ENCODE measurements around the gene IDUA.

The IDUA gene

DNA sequence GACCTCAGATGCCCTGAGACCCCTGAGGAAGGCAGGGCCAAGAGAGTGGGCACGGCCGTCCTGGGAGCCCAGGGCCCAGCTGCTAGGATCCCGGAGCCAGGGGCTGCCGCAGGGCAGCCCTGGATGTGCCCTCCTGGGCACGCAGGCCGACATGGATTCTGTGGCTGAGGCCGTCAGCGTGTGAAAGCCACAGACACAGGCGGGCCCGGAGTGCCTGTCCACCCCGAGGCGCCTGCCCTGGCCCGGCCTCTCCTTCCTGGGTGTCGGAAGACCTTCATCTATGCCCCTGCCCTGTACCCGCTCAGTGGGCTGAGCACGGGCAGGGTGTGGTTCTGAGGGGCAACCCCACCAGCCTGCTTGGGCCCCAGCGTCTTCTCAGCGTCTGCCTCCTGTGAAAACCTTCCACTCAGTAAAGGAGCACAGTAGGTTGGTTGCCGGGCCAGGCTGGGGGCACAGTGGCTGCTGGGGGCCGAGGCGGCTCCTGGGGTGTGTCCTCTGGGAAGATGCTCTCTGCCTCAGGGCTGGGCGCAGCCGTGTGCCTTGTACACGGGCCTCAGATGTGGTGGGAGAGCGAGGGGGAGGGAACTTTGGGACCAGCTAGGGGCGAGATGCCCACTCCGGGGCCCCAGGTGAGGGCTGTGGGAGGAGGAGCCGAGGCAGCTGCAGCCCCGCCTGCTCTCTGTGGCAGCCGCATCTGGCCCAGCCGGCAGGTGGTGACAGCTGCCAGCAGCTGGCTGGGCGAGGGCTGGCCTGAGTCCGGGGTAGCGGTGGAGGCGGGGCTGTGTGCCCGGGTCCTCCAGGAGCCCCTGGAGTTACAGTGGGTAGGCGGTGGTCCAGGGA lies 45.3 kb downstream of the IDUA start:
- DNase-seq (ENCODE audit: low read depth) = no peak

DNA sequence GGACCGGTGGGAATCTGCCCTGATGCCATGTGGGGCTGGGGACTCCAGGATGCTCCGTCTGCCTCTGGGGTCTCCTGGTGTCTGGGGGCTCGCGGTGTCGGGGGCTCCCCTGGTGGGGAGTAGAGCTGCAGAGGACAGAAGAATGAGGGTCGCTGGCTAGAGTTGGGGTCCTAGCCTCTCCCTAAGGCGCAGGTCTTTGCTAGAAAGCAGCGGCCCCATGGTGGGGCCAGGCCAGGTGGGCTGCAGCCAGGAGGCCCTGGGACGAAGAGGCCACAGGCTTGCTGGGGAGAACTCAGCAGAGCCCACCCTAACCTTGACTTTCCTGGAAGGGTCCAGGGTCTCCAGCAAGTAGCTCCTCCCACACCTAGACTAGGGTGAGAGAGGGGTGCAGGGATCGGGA lies 46.0 kb downstream of the IDUA start:
- DNase-seq (ENCODE audit: low read depth) = no peak

DNA sequence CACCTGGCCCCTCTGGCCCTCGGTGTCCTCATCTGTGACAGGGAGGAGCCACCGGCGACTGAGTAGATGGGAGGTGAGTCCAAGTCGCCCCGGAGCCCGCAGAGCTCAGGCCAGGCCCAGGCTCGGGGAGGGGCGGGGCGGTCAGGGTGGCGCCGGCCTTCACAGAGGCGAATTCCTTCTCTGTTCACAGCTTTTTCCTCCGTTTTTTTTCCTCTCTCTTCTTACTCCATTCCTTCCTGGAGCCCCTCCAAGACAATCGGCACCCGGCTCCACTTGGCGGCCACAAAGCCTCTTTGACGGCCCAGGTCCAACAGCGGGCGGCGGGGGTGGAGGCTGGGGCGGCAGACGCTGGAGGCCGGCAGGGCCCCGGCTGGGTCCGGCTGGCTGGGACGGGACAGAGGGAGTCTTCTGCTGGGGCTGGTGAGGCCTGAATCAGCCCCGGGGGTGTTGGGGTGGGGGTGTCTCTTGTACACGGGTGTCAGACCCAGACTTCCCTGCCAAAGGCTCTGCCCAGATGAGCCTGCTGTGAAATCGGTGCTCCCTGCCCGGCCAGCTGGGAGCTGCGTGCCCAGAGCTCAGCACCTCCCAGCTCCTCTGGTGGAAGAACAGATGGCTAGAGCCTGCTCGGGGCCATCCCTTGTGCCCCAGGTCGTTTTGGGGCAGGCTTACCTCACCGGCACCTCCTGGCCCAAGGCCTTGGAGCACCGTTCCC lies 47.2 kb downstream of the IDUA start:
- DNase-seq (ENCODE audit: low read depth) = no peak

DNA sequence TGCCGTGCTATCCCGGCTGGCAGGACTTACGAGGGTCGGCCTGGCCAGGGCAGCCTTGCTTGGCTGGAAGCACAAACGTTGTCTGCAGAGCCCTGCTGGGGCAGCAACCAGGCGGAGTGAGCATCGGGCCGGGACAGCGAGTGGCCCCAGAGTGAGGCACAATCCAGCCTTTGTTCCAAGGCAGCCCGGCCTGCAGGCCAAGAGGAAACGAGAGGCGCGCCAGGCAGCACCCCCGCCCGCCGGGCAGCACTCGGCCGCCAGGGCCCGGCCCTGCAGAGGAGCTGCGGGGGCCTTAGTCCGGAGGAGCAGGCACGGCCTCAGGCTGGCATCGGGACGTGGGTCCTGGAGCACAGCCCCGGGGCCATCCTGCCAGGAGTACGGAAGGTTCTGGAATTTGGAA lies 48.7 kb downstream of the IDUA start:
- no peak for DNase-seq (ENCODE audit: low read depth)

DNA sequence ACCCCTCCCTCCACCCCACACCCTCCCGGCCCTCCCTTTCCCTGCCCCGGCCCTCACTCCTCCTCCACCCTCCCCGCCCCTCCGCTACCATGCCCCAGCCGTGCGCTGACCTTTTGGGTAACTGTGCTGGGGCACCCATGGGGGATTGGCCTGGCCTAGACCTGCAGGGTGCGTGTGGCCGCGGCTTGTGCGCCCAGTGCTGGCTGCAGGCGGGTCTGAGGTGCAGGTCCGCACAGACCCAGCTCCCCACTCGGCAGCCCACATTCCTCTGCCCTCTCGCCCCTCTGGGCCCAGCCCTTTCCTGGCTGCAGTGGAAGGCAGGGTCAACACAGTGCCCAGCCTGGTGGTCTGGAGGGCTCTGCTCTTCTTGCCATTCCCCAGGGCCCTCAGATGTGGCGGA lies 49.3 kb downstream of the IDUA start:
- no peak for DNase-seq (ENCODE audit: low read depth)

DNA sequence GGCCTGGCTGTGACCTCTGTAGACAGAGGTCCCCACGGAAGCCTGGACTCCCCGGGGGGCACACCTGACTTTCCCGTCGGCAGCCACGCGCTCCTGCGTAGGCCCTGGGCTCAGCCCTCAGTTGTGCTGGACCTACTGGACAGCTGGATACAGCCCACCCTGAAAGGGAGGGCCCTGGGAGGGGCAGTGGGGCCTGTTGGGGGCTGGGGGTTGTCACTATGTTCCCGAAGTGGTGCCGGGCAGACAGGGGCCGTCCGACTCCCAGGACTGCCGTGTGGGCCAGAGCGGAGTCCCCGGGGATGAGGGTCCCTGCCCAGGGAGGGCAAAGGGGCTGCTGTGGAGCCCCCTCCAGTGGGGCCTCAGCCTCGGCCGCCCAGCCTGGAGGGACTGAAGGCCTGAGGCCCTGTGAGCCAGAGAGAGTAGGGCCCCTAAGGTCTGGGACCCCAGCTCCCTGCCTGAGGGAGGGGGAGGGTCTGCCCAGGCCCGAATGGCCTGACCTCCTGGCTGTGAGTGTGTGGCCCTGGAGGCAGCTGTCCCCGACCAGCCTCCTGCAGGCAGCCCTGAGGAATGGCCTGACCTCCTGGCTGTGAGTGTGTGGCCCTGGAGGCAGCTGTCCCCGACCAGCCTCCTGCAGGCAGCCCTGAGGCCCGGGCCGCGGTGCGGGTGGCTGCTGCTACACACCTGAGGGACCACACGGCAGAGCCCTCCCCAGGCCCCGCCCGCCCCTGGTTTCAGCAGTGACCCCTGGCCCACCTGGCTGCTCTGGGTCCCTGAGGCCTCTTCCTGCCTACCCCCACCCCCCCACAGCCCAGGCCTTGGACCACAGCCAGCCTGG lies 50.3 kb downstream of the IDUA start:
- no peak for DNase-seq (ENCODE audit: low read depth)

DNA sequence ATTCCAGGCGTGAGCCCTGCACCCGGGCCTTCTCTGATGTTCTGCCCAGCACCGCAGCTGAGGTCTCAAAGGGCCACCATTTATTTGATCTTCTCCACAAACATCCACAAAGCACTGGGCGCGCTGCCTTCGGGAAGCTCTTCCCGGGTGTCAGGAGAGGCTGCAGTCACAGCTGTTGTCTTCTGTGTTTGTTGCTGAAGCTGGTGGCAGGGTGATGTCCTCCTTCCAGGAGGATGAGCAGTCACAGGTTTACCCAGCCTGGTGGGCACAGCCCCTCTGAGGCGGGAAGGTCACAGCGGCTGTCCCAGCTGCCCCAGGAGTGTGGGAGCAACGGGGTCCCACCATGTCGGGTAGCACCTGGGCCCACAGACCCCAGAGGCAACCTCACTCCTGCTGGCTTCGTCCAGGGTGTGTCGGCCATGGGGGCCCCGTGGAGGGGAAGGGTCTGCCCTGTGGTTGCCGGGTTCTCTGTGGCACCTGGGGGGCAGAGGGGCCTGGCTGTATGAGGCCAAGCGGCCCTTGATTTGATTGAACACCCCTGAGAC lies 52.2 kb downstream of the IDUA start:
- no peak for DNase-seq (ENCODE audit: low read depth)

DNA sequence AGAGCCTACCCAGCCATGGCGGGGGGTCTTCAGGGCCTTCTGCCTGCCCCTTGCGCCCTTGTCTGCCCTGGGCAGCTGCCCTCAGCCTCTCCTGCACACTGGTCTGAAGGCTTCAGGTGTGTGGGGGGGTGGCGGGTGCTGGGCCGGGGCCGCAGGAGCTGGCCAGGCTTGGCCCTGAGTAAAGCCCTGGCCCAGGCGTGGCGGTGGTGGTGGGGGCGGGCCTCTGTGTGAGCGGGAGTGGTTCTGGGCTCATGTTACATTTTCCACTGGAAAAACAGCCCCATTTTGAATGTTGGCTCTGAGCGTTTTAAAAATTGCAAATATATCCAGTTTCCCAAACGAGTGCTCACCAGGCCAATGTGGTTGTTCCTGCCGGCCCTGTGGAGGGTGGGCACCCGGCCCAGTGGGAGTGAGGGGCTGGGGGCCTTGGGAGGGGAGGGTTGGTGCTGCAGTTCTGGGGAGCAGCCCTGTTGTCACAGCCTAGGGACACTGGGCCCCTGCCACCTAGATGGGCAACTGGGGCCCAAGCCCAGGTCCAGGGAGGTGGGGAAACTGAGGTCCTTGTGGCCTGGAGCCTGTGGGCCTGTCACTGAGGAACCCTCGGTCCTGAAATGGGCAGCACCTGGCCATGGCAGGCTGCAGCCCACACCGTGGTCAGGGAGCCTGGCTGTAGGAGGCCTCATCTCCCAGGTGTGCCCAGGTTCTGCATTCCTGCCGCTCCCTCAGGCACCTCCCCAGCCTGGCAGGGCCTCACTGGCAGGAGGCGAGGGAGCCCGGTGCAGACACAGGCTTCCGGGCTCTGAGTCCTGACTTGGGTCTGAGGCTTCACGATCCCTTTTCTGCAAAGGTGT lies 52.9 kb downstream of the IDUA start:
- no peak for DNase-seq (ENCODE audit: low read depth)

DNA sequence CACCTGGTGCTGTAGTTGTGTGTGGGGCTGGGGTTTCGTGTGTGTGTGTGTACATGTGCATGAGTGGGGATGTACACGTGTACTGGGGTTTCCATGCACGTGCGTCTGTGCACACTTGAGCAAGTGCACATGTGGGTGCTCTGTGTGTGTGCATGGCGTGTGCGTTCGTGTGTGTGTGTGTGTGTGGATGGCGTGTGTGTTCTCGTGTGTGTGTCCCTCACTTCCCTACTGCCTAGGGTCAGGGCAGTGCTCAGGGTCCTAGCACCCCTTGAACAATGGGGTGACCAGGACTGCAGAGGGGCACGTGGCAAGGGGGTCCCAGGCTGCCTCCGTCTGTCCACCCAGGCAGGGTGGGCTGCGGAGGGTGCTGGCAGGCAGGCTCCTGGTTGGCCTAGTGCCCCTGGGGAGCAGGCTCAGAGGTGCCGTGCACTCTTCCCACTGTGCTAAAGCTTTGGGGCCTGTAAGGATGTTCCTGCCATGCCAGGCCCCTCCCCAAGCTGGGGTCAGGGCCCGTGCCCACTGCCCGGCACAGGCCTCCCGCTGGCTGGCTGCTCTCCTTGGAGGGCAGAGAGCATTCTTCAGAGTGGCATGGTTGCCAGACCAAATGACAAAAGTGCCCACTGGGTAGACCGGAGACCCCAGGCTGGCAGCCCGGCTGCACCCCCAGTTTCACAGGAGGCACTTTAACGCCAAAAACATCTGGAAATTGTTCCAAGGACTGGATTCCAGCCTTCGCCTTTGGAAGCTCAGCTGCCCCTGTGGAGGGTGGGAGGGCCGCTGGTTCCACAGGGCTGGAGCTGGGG lies 53.7 kb downstream of the IDUA start:
- no peak for DNase-seq (ENCODE audit: low read depth)

DNA sequence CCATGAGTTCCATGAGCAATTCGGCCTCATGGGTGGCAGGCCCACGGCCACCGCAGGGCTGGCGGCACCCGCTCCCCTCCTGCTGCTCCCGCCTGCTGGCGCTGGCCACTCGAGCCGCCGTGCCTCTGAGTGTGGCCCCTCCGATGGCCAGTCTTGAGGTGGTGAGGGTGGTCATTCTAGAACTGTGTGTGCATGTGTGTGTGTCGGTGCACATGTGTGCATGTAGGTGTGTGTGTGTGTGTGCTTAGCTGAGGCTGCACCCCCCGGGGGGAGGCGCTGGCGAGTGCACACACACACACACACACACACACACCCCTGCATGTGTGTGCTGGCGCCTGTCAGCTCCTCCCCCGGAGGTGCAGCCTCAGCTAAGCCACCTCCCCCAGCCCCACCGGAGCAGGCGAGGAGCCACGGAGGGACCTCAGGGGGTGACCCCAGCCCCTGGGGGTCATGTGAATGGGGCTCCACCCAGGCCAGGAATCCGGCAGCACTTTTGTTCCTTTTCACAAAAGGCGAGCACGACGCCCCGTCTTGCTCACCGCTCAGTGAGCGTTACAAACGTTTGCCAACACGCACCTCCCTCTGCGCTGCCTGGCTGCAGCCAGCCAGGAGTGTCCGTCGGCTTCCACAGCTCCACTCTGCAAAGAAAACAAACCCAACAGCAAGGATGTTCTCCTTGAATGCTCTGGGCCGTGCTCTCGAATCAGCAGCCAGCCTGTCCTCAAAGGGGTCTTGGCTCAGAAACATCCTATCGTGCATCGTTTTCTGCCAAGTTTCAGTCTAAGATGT lies 54.5 kb downstream of the IDUA start:
- DNase-seq (ENCODE audit: low read depth) = no peak

DNA sequence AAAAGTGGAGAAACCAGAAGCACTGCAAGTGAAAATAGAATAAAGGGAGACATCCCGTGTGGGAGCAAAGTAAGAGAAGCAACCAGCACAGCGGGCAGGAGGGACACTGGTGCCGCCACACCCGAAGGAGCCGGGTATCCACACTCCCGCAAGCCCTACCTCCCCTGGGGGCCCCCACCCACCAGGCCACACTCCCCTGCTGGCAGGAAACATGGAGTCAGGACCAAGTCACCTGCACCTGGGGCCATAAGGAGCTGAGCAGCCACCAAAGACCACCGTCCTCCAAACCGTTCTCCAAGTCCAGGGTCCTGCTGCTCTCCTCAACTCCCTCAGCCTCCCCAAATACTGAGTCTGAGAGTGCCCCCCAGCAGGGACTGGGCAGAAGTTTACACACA lies 55.1 kb downstream of the IDUA start:
- no peak for DNase-seq (ENCODE audit: low read depth)

DNA sequence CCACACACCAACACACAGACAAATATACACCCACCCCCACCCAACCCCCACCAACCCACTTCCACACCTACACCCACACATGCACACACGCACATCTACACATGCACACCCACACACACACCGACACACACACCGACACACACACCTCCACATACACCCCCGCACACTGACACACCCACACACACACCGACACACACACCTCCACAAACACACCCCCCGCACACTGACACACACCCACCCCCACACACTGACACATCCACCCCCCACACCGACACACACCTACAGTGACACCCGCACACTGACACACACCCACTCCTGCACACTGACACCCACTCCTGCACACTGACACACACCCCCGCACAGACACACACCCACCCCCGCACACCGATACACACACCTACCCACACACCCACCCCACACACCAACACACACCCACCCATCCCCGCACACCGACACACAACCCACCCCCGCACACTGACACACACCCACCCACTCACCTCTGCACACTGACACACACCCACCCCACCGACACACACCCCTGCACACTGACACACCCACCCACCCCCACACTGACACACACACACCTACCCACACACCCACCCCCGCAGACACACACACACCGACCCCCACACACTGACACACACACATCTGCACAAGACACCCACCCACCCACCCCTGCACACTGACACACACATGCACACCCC lies 55.7 kb downstream of the IDUA start:
- no peak for DNase-seq (ENCODE audit: low read depth)

DNA sequence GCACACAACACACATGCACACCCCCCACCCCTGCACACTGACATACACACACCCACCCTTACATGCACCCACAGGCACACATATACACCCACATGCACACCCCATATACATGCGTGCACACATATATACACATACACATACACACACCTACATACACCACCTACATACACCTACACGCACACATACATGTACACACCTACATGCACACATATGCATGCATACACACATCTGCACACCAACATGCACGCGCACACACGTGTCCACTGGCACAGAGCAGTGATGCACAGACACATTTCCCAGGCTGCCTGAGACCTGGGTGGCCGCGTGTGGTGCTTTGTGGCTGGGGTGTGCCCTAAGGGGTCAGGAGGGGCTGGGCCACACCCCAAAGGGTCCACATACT lies 56.3 kb downstream of the IDUA start:
- DNase-seq (ENCODE audit: low read depth) = no peak

DNA sequence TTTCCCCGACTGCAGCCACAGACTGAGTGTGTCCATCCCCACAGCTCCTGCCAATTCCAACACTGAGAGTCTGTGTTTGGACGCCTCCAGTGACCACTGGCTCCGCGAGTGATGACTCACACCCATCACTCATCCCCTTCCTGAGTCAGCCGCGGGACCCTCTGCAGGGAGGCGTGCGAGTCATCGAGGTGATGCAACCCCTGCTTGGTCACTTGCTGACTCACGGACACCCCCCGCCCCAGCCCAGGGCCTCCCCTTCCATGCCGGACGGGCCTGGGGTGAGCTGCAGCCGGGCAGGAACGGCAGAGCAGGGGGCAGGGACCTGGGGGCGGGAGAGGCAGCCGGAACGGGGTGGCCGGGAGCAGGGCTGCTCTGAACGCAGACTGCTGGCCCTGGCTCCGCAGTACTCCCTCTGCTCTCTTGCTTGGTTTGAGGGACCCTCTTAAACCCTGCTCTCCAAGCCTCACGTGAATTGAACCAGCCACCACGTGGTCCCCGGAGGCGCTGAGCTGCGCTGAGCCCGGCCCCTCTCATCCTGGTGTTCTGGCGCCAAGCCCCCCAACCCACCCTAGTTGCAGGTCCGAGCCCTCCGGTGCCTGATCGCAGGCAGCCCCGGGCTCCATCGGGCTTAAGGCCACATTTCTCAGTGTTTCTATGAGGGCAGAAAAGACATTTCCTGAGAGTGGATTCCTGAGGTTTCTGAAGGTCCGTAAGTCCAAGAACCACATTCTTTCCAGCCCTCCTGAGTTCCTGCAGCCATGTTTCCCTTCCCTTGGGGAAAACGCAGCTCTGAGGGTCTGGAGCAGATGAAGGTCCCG lies 57.0 kb downstream of the IDUA start:
- no peak for DNase-seq (ENCODE audit: low read depth)

DNA sequence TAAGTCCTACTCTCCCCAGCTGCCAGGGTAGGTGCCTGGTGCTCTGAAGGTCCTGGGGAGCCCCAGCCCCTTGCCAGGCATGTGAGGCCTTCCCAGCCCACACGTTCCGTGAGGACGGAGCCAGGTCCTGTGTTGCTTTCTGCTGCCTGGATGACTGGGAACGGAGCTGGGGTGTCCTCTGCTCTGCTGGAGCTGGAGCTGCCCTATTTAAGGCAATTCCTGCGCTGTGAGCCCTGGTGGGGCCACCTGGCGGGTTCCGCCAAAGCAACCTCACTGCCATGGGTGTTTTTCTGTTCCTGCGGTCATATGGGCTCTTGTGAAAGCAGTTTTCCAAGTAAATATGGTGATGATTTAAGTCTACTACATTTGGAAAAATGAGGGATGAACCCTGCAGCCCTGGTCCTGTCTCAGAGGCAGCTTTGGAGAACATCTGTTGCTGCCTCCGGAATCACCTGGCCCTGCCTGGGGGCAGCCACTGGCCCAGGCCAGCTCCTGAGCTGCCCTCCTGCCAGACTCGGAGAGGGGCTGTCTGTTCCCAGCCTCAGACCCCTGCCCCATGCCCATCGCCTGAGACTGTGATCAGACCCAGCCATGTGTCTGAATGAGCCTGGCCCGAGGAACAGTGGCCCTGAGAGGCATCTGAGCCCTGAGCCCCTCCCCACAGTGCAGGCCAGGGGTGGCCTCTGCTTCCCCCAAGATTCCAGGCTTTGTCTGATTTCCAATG lies 57.8 kb downstream of the IDUA start:
- no peak for DNase-seq (ENCODE audit: low read depth)

DNA sequence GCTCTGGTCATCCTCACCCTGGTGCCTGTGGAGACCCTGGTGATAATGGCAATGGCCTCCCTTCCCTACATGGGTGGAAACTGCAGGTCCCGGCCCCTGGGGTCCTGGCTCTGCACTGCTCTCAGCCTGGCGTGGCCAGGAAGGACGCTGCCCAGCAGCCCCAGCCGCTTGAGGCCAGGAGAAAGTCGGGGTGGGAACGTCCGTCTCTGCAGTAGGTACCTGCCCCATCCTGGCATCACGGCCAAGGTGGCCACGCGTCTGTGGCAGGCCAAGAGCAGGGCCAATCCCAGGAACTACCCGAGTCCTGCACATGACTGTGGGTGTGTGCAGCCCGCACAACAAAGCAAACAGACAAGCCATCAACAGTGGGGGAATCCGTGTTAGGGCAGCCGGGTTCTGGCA lies 58.4 kb downstream of the IDUA start:
- no peak for DNase-seq (ENCODE audit: low read depth)

DNA sequence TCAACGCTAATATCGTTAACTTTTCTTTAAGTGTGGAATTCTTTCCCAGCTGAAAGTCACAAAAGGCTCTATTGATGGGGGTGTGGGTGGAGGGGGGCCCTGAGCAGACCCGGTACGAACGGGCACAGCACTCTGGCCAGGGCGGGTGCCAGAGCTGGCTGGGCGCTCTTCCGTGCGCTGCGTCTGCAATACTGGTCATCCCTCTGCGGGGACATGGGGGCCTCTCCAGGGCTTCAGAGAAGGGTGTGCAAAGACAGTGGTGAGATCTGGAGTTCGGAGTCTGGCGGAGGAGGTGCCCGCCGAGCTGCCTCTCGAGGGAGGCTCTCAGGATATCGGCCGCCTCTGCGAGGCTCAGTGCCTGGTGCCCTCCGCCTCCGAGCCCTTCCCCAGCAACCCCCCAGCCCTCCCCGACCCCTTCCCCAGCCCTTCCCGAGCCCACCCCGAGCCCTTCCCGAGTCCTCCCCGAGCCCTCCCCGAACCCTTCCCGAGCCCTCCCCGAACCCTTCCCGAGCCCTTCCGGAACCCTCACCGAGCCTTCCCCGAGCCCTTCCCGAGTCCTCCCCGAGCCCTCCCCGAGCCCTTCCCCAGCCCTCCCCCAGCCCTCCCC lies 58.9 kb downstream of the IDUA start:
- DNase-seq (ENCODE audit: low read depth) = no peak

All from activated T-helper 9 cell treated with anti-CD3 and anti-CD28 coated beads, Interleukin-2, amount 50 U/mL, for 16 hours (primary cell).